ENCODE measurements around the gene CHST13.

Gene CHST13

GRCh38 chr3:126523745-126524428, at the start of gene CHST13:
CHST13 (plus strand) TSS chr3:126524155; CDS start chr3:126524333, 178 bp downstream.
- CTCF ChIA-PET: interaction anchor here (0.7 to 1.6 kb wide), 4 partner anchors 9 to 52 kb away, joined by 3 to 5 read pairs (median 3); no protein-coding TSS in a partner anchor
- H3K4me3 ChIP-seq (ENCODE audit: low read depth, low read length): peak within 1 kb of the TSS; percentile 40
- POLR2A ChIA-PET: no interaction called here
- no peak within 1 kb of the TSS for H3K27ac ChIP-seq (ENCODE audit: extremely low read depth, low read depth, low read length)
- H3K9me3 ChIP-seq (ENCODE audit: control insufficient read depth, insufficient read depth, low read depth, low read length): no peaks in the 10 kb centered on the region
- H3K4me1 ChIP-seq (ENCODE audit: control insufficient read depth, insufficient read depth, low read length): no peaks in the 10 kb centered on the region
- TF ChIP-seq ZBTB44 (tag by site-specific recombination; IDR thresholded peaks at IDR 0.05): no peak
- TF ChIP-seq ZNF426 (tag by site-specific recombination; IDR thresholded peaks at IDR 0.05): no peak
- peak; percentile 72 for TF ChIP-seq ZNF335 (tag by site-specific recombination; conservative IDR thresholded peaks at IDR 0.05)
- 0 out of 2 replicates have a peak, but pooled peaks have one; percentile 35 for TF ChIP-seq ZNF660 (tag by site-specific recombination; IDR thresholded peaks at IDR 0.05)
- TF ChIP-seq SP3 (tag by site-specific recombination; IDR thresholded peaks at IDR 0.05): peak; percentile 64
- peak; percentile 55 for TF ChIP-seq ZBTB26 (tag by site-specific recombination; optimal IDR thresholded peaks at IDR 0.05)
- TF ChIP-seq ZIC2 (tag by site-specific recombination; IDR thresholded peaks at IDR 0.05): no peak
- no peak for TF ChIP-seq OSR2 (tag by site-specific recombination; IDR thresholded peaks at IDR 0.05)
- no peak for TF ChIP-seq ZSCAN23 (tag by site-specific recombination; IDR thresholded peaks at IDR 0.05)
- no peak for TF ChIP-seq ZNF239 (tag by site-specific recombination; IDR thresholded peaks at IDR 0.05)
- peak; percentile 92 for TF ChIP-seq KLF1 (tag by site-specific recombination; IDR thresholded peaks at IDR 0.05)
- no peak for TF ChIP-seq ZNF792 (tag by site-specific recombination; IDR thresholded peaks at IDR 0.05)
- TF ChIP-seq ZNF473 (tag by site-specific recombination; IDR thresholded peaks at IDR 0.05): no peak
- TF ChIP-seq ZNF561 (tag by site-specific recombination; IDR thresholded peaks at IDR 0.05; ENCODE audit: borderline replicate concordance): 0 out of 2 replicates have a peak, but pooled peaks have one; percentile 29
- peak; percentile 54 for TF ChIP-seq SP2 (tag by site-specific recombination; IDR thresholded peaks at IDR 0.05)
- TF ChIP-seq PRDM10 (tag by site-specific recombination; IDR thresholded peaks at IDR 0.05): peak; percentile 80
- TF ChIP-seq ZSCAN4 (tag by site-specific recombination; IDR thresholded peaks at IDR 0.05): 0 out of 2 replicates have a peak, but pooled peaks have one; percentile 4
- TF ChIP-seq ZNF24 (tag by site-specific recombination; IDR thresholded peaks at IDR 0.05): no peak
- peak; percentile 62; the same call in 1 of the 2 replicates for TF ChIP-seq ZBTB20 (tag by site-specific recombination; IDR thresholded peaks at IDR 0.05)
- no peak for TF ChIP-seq PRDM2 (tag by site-specific recombination; IDR thresholded peaks at IDR 0.05; ENCODE audit: borderline replicate concordance)
- no peak for TF ChIP-seq SCRT2 (tag by site-specific recombination; IDR thresholded peaks at IDR 0.05)
- no peaks in the 10 kb centered on the region for H3K36me3 ChIP-seq (ENCODE audit: control insufficient read depth in 2 of 2, insufficient read depth in 1 of 2, low read length in 2 of 2)
